ACHN (cell line): ENCODE measurements around the gene ZNF497.
"Not testable (repeated sequence)": the region's sequence is repeated elsewhere in the genome, so short reads cannot be mapped to it uniquely, and the experiment has no call there.

Experiments used
- DNase-seq: peaks from one replicate; pipeline ENCODE4 v3.0.0-alpha.2; 2015
- in situ Hi-C: cut with HindIII; loops from 2 replicates; pipeline ENCODE4 v1.10.0; 2017; ENCODE audit warnings: low sequenced_read_pairs, low pct_ligation_motif_present, low pct_unique_long_range_greater_than_20kb

The ZNF497 gene

DNA sequence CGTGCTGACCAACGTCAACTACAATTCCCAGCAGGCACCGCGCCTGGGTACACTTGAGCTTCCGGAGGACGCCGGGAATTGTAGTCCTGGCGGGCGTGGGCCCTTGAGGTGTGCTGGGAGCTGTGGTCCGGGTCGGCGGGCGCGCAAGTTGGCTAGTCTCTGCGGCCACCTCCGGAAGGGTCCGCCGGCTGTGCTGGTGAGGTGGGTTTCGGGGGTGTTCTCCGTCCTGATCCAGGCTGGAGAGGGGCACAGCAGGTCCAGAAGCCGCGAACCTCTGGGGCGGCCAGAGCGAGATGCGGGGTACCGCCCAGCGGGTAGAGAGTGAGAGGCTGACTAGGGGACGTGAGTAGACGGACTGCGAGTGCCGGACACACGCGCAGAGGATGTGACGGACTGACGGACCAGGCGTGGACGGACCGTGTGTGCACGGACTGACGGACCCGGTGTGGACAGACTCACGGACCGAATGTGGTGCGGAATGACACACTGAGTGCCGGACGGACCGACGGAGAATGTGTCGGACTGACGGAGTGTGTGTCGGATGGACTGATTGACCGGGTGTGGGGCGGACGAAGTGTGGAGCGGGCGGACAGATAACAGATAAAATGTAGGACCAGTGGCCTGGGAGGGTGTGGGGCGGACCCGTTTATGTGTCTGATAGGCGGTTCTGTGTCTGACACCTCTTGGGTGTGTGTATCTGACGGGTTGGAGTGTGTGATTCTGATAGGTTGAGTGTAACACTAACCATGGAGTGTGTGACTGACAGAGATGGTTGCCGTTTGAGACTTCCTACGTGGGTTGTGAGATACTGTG lies 35.4 kb downstream of the ZNF497 start, which contains the start of gene ZSCAN22:
Gene ZSCAN22, plus strand, starts transcription at position 81 of the 813 bp plus-strand sequence. CDS start 7,809 bp downstream, outside the sequence.
- peak; percentile 93 for DNase-seq
- in situ Hi-C loops: no loop called here

DNA sequence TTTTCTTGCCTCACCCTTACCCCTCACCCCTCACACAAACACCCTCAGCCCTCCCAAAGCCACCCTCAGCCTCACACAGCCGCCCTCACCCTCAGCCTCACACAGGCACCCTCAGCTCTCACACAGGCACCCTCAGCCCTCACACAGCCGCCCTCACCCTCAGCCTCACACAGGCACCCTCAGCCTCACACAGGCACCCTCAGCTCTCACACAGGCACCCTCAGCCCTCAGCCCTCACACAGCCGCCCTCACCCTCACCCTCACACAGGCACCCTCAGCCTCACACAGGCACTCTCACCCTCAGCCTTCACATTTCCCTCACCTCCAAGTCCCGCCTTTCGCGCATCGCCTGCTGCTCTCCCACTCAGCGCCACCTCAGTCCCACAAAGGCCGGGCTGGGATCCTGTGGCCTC lies 36.0 kb downstream of the ZNF497 start:
- no peak for DNase-seq

DNA sequence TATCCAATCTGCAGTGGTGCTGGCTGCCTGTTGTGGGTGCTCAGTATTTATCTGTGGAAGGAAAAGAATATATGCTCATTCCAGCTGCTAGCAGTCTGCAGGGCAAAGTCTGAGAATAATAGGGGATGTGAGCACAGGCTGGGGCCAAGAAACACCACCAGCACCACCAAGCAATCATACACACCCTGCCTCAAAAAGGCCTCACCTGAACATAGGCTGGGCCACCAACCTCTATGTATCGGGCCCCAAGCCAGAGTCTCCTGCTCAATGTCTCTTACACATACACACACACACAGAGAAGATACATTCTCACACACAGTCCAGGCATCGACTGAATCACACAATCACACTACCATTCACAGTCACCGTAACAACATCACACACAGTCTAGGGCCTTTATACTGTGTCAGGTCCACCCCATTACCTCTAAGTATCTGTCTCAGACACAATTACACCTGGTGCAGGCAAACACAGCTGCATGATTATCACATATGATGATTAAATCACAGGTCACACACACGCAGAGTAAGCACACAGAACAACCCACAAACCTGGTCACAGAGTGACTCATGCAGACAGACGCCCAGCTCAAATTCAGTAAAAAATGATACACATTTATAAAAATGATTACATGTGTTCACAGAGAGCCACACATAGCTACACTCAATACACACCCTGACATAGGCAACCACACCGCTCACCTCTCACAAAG lies 37.1 kb downstream of the ZNF497 start:
- in situ Hi-C loops: no loop called here
- no peak for DNase-seq

More for the DNA sequence above, 36.0 kb downstream of the ZNF497 start:
- in situ Hi-C loops: no loop called here

DNA sequence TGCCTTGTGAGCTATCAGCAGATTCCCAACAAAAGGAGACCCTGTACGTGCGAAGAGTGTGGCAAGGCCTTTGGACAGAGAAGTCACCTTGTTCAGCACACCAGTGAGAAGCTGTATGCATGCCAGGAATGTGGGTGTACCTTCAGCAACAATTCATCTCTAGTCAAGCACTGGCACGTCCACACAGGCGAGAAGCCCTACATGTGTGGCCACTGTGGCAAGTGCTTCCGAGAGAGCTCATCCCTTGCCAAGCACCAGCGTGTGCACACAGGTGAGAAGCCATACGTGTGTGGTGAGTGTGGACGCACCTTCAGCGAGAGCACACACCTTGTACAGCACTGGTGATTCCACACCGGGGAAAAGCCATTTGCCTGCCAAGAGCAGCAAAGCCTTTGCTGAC lies 43.3 kb downstream of the ZNF497 start:
- no peak for DNase-seq
- in situ Hi-C loops: no loop called here

DNA sequence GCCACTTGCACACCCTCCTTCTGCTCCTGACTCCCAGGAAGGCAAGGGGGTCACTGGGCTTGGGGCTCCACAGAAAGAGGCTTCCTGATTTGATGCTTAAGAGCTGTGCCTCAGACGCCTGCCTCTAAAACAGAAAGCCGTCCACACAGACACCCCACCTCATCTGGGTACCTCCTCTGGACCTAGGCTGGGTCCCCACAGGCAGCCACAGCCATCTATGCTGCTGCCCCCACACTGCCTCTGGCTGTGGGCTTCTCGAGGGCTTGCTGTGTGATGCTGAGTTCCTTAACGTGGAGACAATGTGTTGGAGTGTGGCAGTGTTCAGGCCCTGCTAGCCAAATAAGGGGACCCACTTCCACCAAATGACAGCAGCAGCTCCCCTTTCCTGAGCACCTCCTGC lies 44.3 kb downstream of the ZNF497 start:
- in situ Hi-C loops: no loop called here
- no peak for DNase-seq

DNA sequence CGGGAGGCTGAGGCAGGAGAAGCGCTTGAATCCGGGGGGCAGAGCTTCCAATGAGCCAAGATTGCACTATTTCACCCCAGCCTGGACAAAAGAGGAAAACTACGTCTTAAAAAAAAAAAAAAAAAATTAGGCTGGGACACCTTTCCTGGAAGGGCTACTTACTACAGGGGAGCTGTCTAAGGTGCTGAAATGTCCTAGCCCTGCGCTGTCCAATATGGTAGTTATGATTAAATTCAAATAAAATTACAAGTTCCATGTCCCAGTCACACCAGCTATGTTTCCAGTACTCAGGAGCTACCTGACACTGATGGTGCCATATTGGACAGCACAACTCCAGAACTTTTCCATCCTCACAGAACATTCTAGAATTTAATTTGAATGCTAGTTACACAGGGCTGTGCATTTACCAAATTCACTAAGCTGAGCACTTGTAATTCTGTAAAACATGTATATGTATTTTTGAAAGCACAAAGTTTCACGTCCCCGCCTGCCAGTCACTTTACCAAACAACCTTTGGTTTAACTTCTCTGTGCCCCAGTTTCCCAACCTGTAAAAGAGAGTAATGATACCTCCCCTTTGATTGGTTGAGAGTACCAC lies 45.0 kb downstream of the ZNF497 start:
- peak; percentile 55 for DNase-seq

DNA sequence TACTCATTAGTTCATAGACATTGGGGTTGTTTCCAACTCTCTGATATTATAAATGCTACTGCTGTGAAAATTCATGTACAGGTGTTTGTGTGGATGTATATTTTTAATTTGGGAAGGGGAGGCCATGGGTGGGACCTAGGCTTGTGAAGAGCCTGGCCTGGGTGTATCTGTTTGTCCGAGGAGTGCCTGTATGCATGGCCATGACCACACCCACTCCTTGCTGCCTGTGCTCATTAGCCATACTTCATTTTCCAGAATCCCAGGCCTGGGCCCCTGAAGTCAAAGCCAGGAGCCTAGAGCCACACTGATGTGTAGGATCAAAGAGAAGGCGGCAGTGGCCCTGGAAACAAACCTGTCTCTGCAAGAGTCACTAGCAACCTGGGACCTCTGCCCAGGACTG lies 47.0 kb downstream of the ZNF497 start:
- DNase-seq: no peak
- in situ Hi-C loops: no loop called here

More for the DNA sequence above, 45.0 kb downstream of the ZNF497 start:
- in situ Hi-C loops: no loop called here

DNA sequence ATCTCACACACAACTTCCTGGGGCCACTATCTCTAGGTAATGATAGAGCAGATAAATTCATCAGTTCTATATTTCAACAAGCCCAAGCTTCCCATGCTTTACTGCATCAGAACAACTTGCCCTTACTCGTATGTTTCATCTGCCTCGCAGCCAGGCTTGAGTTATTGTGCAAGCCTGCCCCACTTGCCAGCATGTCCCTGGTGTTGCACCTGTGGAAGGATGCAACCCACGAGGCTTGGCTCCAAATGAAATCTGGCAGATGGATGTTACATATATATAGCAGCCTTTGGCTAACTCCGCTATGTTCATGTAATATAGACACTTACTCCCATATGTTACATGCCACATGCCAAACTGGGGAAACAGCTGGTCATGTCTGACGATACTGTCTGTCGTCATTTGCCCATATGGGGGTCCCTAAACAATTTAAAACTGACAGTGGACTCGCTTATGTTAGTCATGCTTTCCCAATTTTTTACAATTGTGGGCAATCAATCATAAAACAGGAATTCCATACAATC lies 51.1 kb downstream of the ZNF497 start:
- no peak for DNase-seq
- in situ Hi-C loops: no loop called here

DNA sequence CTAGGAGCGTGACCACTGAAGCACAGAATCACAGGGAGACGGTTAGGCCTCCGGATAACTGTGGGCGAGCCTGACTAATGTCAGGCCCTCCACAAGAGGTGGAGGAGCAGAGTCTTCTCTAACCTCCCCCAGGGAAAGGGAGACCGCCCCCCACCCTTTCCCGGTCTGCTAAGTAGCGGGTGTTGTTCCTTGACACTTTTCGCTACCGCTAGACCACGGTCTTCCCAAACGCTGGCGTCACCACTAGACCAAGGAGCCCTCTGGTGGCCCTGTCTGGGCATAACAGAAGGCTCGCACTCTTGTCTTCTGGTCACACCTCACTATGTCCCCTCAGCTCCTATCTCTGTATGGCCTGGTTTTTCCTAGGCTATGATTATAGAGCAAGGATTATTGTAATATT lies 51.9 kb downstream of the ZNF497 start:
- in situ Hi-C loops, DNase-seq: not testable (repeated sequence)

DNA sequence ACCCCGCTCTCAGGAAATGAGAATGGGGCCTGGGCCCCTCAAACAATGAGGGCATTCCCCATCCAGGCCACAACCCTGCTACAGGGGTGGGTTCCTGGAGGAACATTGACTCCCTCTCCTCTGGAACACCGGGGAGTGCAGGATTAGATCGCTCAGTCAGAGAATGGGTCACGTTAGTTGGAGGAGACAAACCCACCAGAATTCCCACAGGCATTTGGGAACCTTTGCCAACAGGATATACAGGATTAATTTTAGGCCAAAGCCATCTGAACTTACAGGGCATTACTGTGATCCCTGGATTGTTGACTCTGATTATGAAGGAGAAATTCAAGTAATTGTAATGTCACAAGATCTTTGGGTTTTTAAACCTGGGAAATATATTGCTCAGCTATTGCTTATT lies 54.8 kb downstream of the ZNF497 start:
- DNase-seq: no peak
- in situ Hi-C loops: no loop called here

DNA sequence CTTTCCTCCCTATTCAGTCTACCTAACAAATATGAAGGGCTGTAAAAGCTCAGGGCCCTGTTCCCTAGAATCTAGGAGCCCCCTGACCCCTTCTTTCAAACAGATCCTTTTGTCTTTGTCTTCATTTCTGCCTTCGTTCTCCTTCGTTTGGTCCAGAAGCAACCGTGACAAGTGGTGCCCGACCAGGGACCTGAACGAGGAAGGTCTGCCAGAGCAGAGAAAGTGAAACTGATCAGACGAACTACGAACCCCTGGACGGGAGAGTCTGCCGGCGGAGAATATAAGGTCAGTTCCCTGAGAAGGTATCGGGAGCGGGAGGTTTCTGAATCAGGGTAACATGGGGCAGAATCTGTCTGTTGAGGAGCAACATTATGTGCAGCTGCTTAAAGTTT lies 56.6 kb downstream of the ZNF497 start:
- in situ Hi-C loops: no loop called here
- DNase-seq: peak; percentile 47

DNA sequence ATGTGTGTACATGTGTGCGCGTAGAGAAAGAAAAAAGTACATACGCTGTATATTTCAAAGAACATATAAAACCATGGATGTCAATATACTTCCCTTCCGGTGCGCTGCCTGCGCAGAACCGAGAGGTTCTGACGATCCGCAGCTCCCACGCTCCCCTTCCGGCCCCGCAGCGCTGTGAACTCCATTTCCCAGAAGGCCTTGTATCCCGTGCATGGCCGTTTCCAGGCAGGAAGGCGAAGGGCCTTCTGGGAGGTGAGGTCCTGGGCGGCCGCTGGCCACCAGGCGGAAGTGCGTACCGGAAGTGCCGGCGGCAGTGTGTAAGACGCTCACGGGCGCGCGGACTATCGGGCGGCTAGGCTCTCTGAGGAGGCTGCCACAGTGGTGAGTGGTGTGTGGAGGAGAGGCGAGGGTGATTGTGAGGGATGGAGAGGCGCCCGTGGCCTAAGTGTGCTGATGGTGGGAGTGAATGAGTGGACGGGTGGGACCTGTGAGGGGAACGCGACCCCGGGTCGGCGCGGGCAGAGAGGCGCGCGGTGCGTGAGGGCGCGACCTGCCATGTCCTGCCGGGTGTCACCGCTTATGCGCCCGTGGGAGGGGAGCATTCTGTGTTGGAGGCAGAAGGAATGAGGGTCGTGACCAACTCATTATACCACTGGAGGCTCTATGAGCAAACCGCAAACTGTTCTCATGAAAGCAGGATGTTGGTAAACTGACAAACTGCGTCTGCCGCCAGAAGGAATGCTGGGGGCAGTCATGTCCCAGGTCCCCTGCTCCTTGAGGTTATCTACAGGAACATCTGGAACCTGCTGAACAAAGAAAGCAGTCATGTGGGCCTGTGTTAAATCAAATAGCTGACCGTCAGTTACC lies 57.3 kb downstream of the ZNF497 start, which contains the start of gene ERVK3-1:
Gene ERVK3-1, plus strand, starts transcription at position 313 of the 867 bp plus-strand sequence. CDS start 6,792 bp downstream, outside the sequence.
- in situ Hi-C loops: no loop called here
- DNase-seq: peak; percentile 96

DNA sequence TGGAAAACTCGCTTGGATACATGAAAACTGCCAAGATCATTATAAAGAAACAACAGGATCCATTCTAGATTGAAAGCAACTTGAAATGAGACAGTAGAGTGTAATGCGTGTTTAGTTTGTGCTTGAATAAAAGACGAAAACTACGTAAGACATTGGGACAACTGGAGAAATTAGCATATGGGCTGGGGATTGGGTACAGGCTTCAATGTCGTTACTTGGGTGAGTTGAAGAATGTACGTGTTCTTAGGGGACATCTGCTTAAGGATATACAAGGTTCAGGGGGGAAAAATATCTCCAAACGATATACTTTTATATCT lies 57.8 kb downstream of the ZNF497 start:
- peak; percentile 11 for DNase-seq
- in situ Hi-C loops: no loop called here
